HG03571 (cell line): ENCODE measurements around the gene TNIP1.

Experiments
- ATAC-seq: cut with Tn5 transposase; IDR thresholded peaks from one replicate; pipeline ENCODE4 v1.9.1; 2021; ENCODE audit not compliant: unreplicated experiment

Gene TNIP1

DNA sequence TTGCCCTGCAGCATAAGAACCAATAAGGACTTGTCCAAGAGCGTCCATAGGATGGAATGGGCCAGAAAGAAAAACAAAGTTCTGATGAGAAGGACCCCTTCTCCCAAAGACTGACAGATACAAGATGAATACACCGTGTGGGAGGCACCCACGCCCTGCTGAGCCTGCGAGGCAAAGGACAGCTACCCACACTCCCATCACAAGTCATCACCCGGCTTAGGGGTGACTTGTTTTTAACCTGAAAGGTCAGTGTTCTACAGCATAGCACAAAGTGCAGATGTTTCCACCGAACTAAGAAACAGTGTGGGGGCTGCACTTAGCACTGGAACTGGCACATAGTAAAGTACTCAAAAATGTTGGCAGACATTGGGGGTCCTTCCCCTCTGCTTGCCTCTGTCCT, 13.9 kb downstream of the TNIP1 start:
- ATAC-seq = no peak

- ATAC-seq = no peak
Measured at GRCh38 chr5:151065609-151066008, 15.2 kb downstream of the TNIP1 start.

- ATAC-seq = no peak
Measured at GRCh38 chr5:151064916-151065499, 15.8 kb downstream of the TNIP1 start.

DNA sequence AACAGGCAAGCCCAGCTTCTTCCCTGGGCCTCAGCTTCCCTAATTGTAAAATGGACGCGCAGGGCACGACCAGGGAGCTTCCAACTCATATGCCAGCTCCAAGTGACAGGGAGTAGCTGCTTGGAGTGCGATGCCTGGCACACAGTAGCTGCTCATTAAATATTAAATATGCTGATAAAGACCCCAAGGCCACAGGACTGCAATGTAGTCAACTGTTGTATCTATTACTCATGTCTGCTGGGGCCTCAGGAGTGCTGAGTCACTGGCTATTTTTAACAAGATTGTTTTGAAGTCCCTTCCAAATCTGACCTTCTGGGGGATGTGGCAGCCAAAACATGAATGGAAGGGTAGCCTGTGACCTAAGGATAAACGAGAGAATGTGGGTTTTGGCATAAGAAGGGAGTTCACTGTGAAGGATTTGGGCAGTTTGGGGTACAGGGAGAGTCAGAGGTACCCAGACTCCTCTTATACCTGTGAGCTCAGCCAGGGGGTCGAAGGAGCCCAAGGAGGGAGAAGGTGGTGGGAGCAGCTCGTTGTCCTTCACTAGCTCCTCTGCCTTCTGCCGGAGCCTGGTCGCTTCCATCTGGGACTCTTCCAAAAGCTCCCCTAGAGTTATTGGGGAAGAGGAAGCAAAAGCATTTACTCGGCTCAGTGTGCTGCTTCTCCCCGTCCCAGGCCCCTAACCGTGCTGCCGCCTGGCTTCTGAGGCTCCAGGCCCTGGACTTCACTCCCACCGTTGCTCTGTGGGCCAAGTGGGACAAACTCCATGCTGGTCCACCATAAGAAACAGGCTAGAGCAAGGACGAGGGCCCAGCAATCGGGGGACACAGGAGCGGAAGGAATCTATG, 17.5 kb downstream of the TNIP1 start:
- no peak for ATAC-seq

GRCh38 chr5:151062405-151063141, 18.3 kb downstream of the TNIP1 start:
- ATAC-seq = no peak

- no peak for ATAC-seq
Measured at GRCh38 chr5:151060742-151061141, 20.1 kb downstream of the TNIP1 start.

DNA sequence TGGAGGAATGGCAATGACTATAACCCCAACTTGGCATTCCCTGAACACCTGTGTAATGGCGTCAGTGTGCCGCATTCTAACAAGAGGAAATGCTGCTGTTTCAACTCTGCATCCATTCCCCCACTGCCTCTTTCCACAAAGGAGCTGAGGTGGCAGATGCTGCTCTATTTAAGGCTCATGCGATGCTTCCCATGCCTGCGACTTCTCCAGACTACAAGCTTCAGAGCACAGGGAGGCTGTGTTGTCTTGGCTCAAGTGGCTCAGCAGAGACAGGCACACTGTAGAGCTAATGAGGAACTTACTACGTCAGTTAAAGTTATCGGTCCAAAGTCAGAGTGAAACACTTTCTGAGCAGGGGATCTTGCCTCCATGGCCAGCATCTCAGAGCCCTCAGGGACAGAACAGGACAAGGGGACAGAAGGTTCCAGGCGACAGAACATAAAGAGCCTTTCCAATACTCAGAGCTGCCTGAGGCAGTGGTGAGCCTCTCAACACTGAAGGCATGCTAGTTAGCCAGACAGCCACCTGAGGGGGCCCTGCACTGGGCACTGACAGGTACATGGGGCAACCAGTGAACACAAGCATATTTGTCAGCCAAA, 21.8 kb downstream of the TNIP1 start:
- ATAC-seq = no peak

DNA sequence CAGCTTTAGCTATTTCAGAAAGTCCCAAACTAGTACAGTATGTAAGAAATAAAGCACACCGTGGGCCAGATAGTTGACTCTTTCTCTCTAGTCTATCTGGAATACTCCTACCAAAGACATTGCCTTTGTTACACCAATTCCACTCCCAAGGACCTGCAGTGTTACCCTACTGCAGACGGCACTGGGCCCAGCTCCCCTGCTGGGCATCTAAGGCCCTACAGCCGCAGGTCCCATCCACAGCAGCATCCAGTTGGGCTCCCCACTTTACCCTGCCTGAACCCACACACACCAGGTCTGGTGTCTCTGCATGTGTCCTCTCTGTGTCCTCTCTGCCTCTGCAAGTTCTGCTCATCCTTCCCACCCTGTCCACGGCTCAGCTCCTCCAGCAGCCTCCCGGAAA, 22.5 kb downstream of the TNIP1 start:
- no peak for ATAC-seq

GRCh38 chr5:151056379-151057325, 24.2 kb downstream of the TNIP1 start:
- ATAC-seq = no peak

DNA sequence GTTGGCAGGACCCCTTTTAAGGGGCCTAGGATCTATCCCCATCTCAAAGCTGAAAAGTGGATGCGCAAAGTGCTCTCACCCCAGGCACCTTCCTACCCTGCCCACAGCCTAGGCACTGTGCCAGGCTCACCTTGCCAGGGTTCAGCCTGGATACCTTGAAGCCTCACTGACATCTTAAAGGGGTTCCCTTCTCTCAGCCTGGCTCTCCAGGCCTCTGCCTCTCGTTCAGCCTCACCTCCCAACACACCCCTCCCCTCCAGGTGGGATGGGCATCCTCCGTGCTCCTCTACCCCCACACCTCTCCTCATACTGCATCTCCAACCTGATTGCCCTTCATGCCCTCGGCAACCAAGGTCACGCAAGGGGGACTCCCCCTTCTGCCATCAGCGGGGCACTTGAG, 25.5 kb downstream of the TNIP1 start:
- no peak for ATAC-seq

DNA sequence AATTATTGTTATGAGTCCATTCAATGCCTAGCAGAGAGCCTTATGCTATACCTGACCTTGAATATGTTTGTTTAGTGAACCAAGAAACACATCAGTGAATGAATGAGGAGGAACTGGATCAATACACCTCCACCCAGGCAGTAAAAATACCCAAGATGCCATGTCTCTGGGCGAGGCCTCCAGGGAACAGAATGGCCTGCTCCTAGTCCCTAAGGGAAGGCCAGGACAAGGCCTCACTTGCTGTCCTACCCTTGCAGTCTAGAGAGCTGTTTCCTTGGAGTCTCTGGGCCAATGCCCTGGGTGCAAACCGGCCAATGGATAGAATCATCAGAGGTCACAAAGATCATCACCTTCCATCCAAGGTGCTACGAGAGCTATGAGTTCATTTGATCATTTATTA, 26.1 kb downstream of the TNIP1 start:
- no peak for ATAC-seq

GRCh38 chr5:151053796-151054462, 26.9 kb downstream of the TNIP1 start:
- no peak for ATAC-seq

DNA sequence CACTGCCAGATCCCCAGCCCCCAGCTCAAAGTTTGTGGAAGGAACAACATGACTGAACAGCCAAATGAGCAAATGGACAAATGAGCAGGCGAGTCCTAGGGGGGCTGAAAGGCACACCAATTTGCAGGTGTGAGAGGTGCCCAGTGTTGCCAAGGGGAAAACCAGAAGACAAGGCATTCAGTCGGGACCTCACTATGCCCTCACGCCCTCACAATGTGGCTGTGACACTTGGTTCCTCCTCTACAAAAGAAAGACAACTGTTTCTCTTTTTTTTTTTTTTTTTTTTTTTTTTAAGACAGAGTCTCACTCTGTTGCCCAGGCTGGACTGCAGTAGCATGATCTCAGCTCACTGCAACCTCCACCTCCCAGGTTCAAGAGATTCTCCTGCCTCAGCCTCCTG, 28.0 kb downstream of the TNIP1 start:
- ATAC-seq = no peak

DNA sequence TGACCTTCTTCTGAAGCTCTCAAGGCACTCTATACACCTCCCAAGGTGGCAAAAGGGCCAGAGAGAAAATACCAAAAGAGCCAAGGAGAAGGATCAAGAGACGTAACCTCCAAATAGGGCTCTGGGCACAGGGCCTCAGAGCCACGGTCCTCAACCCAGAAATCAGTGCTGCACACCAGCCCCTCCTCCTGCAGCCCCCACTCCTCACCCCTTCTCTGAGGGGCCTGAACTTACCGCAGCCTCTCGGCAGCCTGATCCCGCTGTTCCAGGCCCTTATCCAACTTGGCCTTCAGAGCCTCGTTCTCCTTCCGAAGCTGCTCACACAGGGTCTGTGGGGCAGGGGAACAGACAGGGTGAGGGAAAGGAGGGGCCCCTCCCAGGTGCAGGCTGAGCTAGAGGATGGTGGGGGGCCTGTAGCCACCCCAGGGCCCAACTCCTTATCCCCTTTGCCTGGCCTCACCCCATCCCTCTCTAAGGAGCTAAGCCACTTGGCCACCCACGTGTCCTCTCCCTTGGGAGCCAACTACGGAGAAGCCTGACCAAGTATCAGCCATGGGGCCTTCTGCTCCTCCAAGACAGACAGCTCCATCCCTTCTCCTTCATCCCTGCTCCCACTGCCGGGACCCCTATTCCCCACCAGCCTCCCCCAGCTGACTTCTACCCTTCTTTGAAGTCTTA, 28.8 kb downstream of the TNIP1 start:
- ATAC-seq = no peak

GRCh38 chr5:151051066-151051930, 29.5 kb downstream of the TNIP1 start:
- peak; percentile 63 for ATAC-seq

GRCh38 chr5:151048526-151048925, 32.3 kb downstream of the TNIP1 start:
- no peak for ATAC-seq

GRCh38 chr5:151047814-151048425, 32.9 kb downstream of the TNIP1 start:
- ATAC-seq = peak; percentile 48
